Left lung (tissue), 10 donors: ENCODE data around the gene NR4A2. TPM values are rescaled to one million over a fixed set of nuclear protein-coding genes. Genes with fewer than 3 reads are reported as not detected.
A peak's percentile ranks its signal among the peaks of the same experiment; 100 is the strongest.

Experiments used
- ATAC-seq: fragments of 200-7000 bp; cut with Tn5 transposase; one replicate; pipeline ENCODE4 v1.9.1; 2020; ENCODE audit warnings: moderate library complexity
- DNase-seq, 4 donors: peaks; one replicate each; pipeline ENCODE4 v3.0.0-alpha.2; 2013 to 2020
- H3K27ac ChIP-seq, 2 donors: fragments of 200-600 bp; sonication (generic) in 1 of 2; one replicate each; pipeline versions ENCODE4 v1.5.0 to v1.8.0; 2020 to 2021
- H3K27me3 ChIP-seq, 2 donors: fragments of 200-600 bp; sonication (generic) in 1 of 2; one replicate each; pipeline versions ENCODE4 v1.5.0 to v1.8.0; 2020 to 2021
- H3K36me3 ChIP-seq, 2 donors: fragments of 200-600 bp; sonication (generic) in 1 of 2; one replicate each; pipeline versions ENCODE4 v1.5.0 to v1.8.0; 2020 to 2021
- H3K4me1 ChIP-seq, 2 donors: fragments of 200-600 bp; one replicate each; pipeline ENCODE4 v1.8.0; 2021
- H3K4me3 ChIP-seq, 2 donors: fragments of 200-600 bp; sonication (generic) in 1 of 2; one replicate each; pipeline versions ENCODE4 v1.5.0 to v1.8.0; 2020 to 2021; ENCODE audit warnings: mild to moderate bottlenecking in 1 of 2
- H3K9me3 ChIP-seq, 2 donors: fragments of 200-600 bp; sonication (generic) in 1 of 2; one replicate each; pipeline versions ENCODE4 v1.5.0 to v1.8.0; 2020 to 2021
- intact Hi-C, 2 donors: fragments of 100-400 bp; cut with DNase I; formaldehyde crosslinking; loops; one replicate each; pipeline versions ENCODE4 v1.11.2 to v1.14.2; 2022
- polyA plus RNA-seq, 6 donors: library from polyadenylated mRNA; unstranded; fragments of 120-200 nt; gene quantifications; one replicate each; pipeline ENCODE4 v1.2.1, GENCODE V29; 2013; ENCODE audit not compliant: insufficient read length in 6 of 6
- total RNA-seq, 2 donors: library from RNA; stranded (reverse); fragmentation: NEBNext Ultra II Directional; extraction: Animal tissue kit (Norgen Biotek cat#: 25700); gene quantifications; one replicate each; pipeline ENCODE4 v1.2.1, GENCODE V29; 2021
- TF ChIP-seq, protein P1 (sequence below), 2 donors: fragments of 200-600 bp; sonication (generic) in 1 of 2; IDR thresholded peaks; one replicate each; pipeline versions ENCODE4 v1.5.0 to v1.8.0; 2021; ENCODE audit warnings: antibody characterized with exemption in 2 of 2
- donor health status: DM: no; HTN: yes; CAD: no.
- donor health status: DM: no; HTN: no; CAD: no.

NR4A2 gene
- total and polyA plus RNA-seq, 8 donors = 1.9 to 7.0 (median 4.0) TPM

DNA sequence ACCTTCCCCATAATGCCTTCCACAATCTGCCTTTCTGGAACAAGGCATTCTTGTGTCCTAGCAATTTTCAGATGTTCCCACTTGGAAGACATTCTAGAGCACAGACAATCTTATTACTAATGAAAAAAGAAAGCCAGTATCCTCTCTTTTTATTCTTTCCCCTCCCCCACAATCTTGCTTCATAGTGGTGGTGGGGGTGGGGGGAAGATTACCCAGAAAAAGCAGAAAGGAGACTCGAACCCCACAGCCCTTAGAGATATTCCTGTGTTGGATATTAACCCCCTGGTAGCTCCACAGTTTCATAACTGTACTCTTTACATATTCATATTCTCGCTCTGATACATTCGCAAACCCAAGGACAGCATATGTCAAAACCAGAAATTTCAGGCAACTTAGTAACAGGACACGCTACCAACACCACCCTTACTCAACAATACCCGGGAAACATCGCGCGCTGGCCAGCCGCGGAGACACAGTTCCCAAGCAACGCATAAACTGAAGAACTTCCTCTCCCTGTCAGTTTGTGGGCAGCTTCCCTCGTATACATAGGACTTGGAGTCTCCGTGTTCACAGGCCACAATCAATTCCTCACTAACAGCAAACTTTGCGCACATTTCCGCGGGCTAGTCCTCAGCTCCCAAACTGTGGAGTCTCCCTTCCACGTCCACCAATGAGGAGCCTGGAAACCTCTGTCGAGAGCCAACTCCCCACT is 793 bp downstream of the NR4A2 start:
- Histone ChIP-seq H3K27ac (peak overlapping the region; percentile 99 to 100), H3K27me3 (peaks cover 17 to 44% of the 10 kb centered on the region in 2 donors), H3K36me3 (peaks cover 0 to 20% of the 10 kb centered on the region in 2 donors), H3K9me3 (no peaks in the 10 kb centered on the region), H3K4me3 (peak overlapping the region; percentile 74 to 75), H3K4me1 (peaks cover 6 to 49% of the 10 kb centered on the region in 2 donors)
- TF ChIP-seq, protein P1, sequence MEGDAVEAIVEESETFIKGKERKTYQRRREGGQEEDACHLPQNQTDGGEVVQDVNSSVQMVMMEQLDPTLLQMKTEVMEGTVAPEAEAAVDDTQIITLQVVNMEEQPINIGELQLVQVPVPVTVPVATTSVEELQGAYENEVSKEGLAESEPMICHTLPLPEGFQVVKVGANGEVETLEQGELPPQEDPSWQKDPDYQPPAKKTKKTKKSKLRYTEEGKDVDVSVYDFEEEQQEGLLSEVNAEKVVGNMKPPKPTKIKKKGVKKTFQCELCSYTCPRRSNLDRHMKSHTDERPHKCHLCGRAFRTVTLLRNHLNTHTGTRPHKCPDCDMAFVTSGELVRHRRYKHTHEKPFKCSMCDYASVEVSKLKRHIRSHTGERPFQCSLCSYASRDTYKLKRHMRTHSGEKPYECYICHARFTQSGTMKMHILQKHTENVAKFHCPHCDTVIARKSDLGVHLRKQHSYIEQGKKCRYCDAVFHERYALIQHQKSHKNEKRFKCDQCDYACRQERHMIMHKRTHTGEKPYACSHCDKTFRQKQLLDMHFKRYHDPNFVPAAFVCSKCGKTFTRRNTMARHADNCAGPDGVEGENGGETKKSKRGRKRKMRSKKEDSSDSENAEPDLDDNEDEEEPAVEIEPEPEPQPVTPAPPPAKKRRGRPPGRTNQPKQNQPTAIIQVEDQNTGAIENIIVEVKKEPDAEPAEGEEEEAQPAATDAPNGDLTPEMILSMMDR (IDR thresholded peaks at IDR 0.05) = no peak
- intact Hi-C loops = no loop called here
- DNase-seq (peak; percentile 74 to 90 (median 84)), ATAC-seq (peak; percentile 38)

DNA sequence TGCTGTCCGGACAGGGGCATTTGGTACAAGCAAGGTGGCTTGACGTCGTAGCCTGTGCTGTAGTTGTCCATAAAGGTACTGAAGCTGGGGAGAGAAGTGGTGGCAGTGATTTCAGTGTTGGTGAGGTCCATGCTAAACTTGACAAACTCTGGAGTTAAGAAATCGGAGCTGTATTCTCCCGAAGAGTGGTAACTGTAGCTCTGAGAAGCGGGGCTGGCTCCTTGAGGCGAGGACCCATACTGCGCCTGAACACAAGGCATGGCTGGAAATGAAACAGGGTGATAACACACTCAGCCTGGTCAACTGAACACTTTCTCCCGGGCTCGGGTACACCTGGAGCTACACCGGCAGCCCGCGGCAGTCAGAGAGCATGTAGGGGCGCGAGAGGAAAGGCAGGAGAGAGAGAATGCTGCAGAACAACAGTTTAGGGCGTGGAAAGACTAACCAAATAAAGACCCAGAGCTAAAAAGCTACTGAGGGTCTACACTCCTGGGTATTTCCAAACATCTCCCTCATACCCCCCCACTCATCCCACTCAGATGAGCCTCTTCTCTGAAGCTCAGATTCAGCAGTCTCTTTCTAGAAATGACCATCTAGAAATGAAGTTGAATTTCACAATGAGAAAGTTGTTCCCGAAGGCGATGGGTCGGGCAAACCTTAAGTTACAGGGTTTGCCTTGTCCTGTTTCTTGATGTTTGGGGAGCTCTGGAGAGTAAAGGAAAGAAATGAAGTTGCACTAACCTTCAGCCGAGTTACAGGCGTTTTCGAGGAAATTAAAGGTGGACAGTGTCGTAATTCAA is 2.4 kb downstream of the NR4A2 start:
- peaks cover 17 to 58% of the 10 kb centered on the region in 2 donors for H3K27me3 ChIP-seq
- ATAC-seq (no peak), DNase-seq (peak in 1 of 4 donors; percentile 38)
- H3K27ac ChIP-seq = no peak overlapping the region
- TF ChIP-seq, protein P1 (IDR thresholded peaks at IDR 0.05) = no peak
- H3K36me3 ChIP-seq = peaks cover 0 to 31% of the 10 kb centered on the region in 2 donors
- intact Hi-C loops = no loop called here
- H3K4me1 ChIP-seq = peaks cover 6 to 40% of the 10 kb centered on the region in 2 donors
- H3K9me3 ChIP-seq = no peaks in the 10 kb centered on the region
- no peak overlapping the region for H3K4me3 ChIP-seq

DNA sequence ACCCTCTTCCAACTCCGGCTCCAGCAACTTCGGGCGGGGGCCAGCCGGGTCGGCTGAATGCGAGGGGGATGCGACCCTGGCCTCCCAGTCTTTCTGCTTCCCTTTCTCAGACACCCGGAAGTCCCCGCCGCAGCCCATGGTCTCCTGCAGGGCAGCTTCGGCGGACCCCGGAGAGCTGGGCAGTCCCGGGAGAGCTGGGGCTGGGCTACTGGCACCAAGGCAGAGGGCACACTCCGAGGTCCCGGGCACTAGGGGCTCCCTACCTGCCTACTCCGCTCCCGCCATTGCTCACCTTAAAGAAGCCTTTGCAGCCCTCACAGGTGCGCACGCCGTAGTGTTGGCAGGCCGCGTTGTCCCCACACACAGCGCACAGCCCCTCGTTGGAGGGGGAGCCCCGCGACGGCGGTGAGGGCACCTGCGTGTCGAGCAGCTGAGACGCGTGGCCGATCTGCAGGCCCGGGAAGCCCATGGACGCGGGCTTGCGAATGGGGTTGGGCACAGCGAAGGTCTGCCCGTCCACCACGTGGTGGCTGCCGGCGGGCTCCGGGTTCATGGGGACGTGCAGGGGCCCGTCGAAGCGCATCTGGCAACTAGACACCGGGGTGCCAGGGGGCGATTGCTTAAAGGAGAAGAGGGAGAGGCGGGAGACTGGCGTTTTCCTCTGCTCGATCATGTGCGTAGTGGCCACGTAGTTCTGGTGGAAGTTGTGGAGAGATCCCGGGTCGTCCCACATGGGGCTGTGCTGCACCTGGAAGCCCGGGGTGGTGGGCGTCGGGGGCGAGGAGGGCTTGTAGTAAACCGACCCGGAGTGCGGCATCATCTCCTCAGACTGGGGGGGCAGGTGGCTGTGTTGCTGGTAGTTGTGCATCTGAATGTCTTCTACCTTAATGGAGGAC is 3.2 kb downstream of the NR4A2 start:
- Histone ChIP-seq H3K9me3 (no peaks in the 10 kb centered on the region), H3K27me3 (peaks cover 17 to 67% of the 10 kb centered on the region in 2 donors), H3K27ac (no peak overlapping the region), H3K4me1 (peaks cover 6 to 36% of the 10 kb centered on the region in 2 donors), H3K36me3 (peaks cover 0 to 31% of the 10 kb centered on the region in 2 donors), H3K4me3 (no peak overlapping the region)
- intact Hi-C loops = no loop called here
- DNase-seq (peak in 1 of 4 donors; percentile 81), ATAC-seq (no peak)
- TF ChIP-seq, protein P1 (IDR thresholded peaks at IDR 0.05) = no peak

DNA sequence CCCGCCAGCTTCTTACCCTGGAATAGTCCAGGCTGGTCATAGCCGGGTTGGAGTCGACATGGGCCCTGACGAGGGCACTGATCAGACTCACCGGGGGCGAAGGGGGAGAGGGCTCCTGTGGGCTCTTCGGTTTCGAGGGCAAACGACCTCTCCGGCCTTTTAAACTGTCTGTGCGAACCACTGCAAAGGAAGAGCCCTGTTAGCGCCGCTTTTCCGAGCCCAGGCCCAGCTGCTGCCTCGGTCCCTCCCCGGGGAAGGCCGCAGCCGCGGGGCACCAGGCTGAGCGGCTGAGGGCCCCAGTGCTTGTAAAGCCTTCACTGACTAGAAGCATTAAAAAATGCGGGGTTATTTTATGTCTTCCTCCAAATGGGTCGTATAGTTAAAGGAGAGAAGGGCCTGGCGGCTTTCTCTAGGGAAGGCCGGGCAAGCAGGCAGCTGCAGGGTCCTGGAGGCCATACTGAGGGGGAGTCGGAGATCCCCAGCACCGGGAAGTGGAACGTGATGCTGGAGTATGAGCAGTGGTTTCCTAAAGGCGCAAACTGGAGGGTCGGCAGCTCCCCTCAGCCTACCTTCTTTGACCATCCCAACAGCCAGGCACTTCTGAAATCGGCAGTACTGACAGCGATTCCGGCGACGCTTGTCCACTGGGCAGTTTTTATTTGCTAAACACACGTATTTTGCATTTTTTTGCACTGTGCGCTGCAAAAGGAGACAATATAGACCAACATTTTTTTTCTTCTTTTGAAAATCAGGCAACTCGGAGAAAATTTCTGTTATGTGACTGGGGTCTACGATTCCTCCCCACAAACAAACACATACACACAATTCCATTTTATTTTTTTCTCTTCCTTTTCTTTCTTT is 4.5 kb downstream of the NR4A2 start:
- Histone ChIP-seq H3K4me3 (no peak overlapping the region), H3K9me3 (no peaks in the 10 kb centered on the region), H3K4me1 (peaks cover 6 to 36% of the 10 kb centered on the region in 2 donors), H3K36me3 (peaks cover 0 to 31% of the 10 kb centered on the region in 2 donors), H3K27me3 (peaks cover 25 to 79% of the 10 kb centered on the region in 2 donors), H3K27ac (no peak overlapping the region)
- DNase-seq = peak in 1 of 4 donors; percentile 52
- TF ChIP-seq, protein P1 (IDR thresholded peaks at IDR 0.05) = no peak
- intact Hi-C loops = no loop called here
- ATAC-seq = no peak
